ENCODE results near the gene RELT. TPM values are rescaled to one million over a fixed set of nuclear protein-coding genes. Genes with fewer than 3 reads are reported as not detected.

RELT gene
- total and polyA plus RNA-seq, 9 of the 15 experiments (the other 6 are each of a cell fraction or from before 2014, with no cell fraction given), result 1.1 to 20.2 (median 7.4) TPM

DNA sequence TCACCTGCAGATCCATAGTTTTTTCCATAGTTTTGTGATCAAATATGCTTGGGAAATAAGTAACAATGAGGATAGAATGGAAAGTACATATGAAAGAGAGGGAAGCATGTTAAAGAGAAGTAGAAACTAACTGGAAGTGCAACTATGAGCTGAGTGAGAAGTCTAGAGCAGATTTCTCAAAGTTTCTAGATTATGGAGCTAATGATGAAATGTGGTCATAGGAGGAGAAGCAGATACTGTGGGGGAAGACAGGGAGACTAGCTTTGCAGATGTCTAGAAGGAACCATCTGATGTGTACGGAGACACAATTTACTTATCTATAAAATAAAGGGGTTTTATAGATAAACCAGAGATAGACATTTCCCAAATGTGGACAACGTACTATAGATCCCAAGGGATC, 37.1 kb downstream of the RELT start:
- no peak overlapping the region for H3K9ac ChIP-seq (ENCODE audit: insufficient read depth in 1 of 2, low read depth in 2 of 2, low read length in 2 of 2)
- no peaks in the 10 kb centered on the region for H3K4me1 ChIP-seq (replicated peaks in 1 of 2; ENCODE audit: control insufficient read depth in 2 of 2, insufficient read depth in 2 of 2, low read length in 2 of 2)
- in situ Hi-C loops (cut with MboI) (no loop called here), intact Hi-C loops (cut with micrococcal nuclease) (no loop called here)
- no peak for ATAC-seq
- no peak overlapping the region for H2AFZ ChIP-seq (ENCODE audit: low read depth, low read length)
- ChIA-PET POLR2A (interaction anchor here (0.5 kb wide), 1 partner anchor 57 kb away, joined by 3 read pairs; no protein-coding TSS in a partner anchor), CTCF (ENCODE audit: low intra/inter-chr PET ratio) (no interaction called here)
- no peaks in the 10 kb centered on the region for H3K79me2 ChIP-seq (ENCODE audit: control insufficient read depth, insufficient read depth, low read length)
- TF ChIP-seq KLF6 (CRISPR knock-in tag; IDR thresholded peaks at IDR 0.05; ENCODE audit: borderline replicate concordance) (no peak), KLF1 (tag; IDR thresholded peaks at IDR 0.05) (no peak), TAL1 (IDR thresholded peaks at IDR 0.05) (no peak)
- TF ChIP-seq, protein P1, sequence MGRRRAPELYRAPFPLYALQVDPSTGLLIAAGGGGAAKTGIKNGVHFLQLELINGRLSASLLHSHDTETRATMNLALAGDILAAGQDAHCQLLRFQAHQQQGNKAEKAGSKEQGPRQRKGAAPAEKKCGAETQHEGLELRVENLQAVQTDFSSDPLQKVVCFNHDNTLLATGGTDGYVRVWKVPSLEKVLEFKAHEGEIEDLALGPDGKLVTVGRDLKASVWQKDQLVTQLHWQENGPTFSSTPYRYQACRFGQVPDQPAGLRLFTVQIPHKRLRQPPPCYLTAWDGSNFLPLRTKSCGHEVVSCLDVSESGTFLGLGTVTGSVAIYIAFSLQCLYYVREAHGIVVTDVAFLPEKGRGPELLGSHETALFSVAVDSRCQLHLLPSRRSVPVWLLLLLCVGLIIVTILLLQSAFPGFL (CRISPR knock-in tag; IDR thresholded peaks at IDR 0.05), result no peak
- no peaks in the 10 kb centered on the region for H3K36me3 ChIP-seq (ENCODE audit: control insufficient read depth, insufficient read depth, low read length)
- H3K4me2 ChIP-seq (ENCODE audit: insufficient read depth, low read length), result no peak overlapping the region
- no peak overlapping the region for H3K27ac ChIP-seq (ENCODE audit: extremely low read depth, low read depth, low read length)
- no peaks in the 10 kb centered on the region for H4K20me1 ChIP-seq (replicated peaks; ENCODE audit: control insufficient read depth, insufficient read depth, low read length)
- WGBS (ENCODE audit: insufficient coverage, low coverage, missing lambda C conversion rate), result 18% methylated on average over 2 of the region's 2 CpGs
- no peaks in the 10 kb centered on the region for H3K9me3 ChIP-seq (replicated peaks; ENCODE audit: control insufficient read depth, insufficient read depth, low read depth, low read length)
- no peak for FAIRE-seq
- no peak for DNase-seq (ENCODE audit: extremely low read depth in 1 of 4, low spot score in 3 of 4)
- BruUV-seq (replicated peaks), result no TSS peak
- no peak overlapping the region for H3K4me3 ChIP-seq
- no peaks in the 10 kb centered on the region for H3K27me3 ChIP-seq (ENCODE audit: control insufficient read depth in 2 of 2, insufficient read depth in 2 of 2, low read length in 2 of 2)
- no peaks in the 10 kb centered on the region for H3K9me1 ChIP-seq (ENCODE audit: control insufficient read depth, insufficient read depth, low read length)

DNA sequence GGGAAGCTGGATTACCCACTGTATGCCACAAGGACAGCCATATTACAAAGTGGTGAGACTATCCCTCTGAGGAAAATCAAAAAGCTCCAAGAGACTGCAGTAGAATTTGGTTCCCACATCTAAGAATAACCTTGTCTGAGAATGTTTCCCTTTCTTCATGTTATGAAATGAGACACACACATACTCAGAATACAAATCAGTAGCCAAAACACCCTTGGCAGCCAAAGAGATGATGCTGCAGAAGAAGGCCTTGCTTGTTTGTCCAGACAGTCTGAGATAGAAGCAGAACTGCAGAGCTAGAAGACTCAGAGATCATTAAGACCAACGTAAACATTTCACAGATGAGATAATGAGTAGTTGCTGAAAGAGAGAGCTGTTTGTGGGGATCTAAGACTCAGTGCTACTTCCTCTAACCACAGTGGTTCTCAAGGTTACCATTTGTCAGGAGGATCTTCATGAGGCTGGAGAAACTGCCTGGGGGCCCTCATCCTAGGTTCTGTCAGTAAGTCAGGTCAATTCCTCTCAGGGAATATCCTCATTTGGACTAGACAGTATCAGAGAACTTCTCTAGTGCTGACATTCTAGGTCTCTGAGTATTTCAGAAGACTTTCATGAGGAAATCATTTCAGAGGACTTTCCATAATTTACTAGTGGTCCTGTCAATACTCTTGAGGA, 38.9 kb downstream of the RELT start:
- WGBS (ENCODE audit: insufficient coverage, low coverage, missing lambda C conversion rate), result 0% methylated on average over 1 of the region's 1 CpG
- intact Hi-C loops (cut with micrococcal nuclease), result no loop called here
- peak; percentile 25; the same call in 1 of the 2 replicates for TF ChIP-seq ESRRA (IDR thresholded peaks at IDR 0.05; ENCODE audit: borderline replicate concordance, low read depth)
- TF ChIP-seq ZC3H4 (CRISPR knock-in tag; IDR thresholded peaks at IDR 0.05; ENCODE audit: borderline replicate concordance), result no peak
- no peak for TF ChIP-seq KDM4B (IDR thresholded peaks at IDR 0.05; ENCODE audit: borderline replicate concordance in 2 of 2, low read depth in 1 of 2)
- TF ChIP-seq ZNF785 (CRISPR knock-in tag; IDR thresholded peaks at IDR 0.05), result no peak
- TF ChIP-seq, protein P2, sequence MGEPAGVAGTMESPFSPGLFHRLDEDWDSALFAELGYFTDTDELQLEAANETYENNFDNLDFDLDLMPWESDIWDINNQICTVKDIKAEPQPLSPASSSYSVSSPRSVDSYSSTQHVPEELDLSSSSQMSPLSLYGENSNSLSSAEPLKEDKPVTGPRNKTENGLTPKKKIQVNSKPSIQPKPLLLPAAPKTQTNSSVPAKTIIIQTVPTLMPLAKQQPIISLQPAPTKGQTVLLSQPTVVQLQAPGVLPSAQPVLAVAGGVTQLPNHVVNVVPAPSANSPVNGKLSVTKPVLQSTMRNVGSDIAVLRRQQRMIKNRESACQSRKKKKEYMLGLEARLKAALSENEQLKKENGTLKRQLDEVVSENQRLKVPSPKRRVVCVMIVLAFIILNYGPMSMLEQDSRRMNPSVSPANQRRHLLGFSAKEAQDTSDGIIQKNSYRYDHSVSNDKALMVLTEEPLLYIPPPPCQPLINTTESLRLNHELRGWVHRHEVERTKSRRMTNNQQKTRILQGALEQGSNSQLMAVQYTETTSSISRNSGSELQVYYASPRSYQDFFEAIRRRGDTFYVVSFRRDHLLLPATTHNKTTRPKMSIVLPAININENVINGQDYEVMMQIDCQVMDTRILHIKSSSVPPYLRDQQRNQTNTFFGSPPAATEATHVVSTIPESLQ (CRISPR knock-in tag; IDR thresholded peaks at IDR 0.05), result no peak
- TF ChIP-seq, protein P3, sequence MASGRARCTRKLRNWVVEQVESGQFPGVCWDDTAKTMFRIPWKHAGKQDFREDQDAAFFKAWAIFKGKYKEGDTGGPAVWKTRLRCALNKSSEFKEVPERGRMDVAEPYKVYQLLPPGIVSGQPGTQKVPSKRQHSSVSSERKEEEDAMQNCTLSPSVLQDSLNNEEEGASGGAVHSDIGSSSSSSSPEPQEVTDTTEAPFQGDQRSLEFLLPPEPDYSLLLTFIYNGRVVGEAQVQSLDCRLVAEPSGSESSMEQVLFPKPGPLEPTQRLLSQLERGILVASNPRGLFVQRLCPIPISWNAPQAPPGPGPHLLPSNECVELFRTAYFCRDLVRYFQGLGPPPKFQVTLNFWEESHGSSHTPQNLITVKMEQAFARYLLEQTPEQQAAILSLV (tag; IDR thresholded peaks at IDR 0.05), result no peak
- TF ChIP-seq NFXL1 (CRISPR knock-in tag; IDR thresholded peaks at IDR 0.05), result no peak

More for the DNA sequence above, 38.9 kb downstream of the RELT start:
- H3K79me2 ChIP-seq (ENCODE audit: control insufficient read depth, insufficient read depth, low read length), result no peaks in the 10 kb centered on the region
- no peaks in the 10 kb centered on the region for H3K27me3 ChIP-seq (ENCODE audit: control insufficient read depth in 2 of 2, insufficient read depth in 2 of 2, low read length in 2 of 2)
- H3K4me2 ChIP-seq (ENCODE audit: insufficient read depth, low read length), result no peak overlapping the region
- CTCF ChIA-PET (ENCODE audit: low intra/inter-chr PET ratio), result no interaction called here
- no peak overlapping the region for H2AFZ ChIP-seq (ENCODE audit: low read depth, low read length)
- no peaks in the 10 kb centered on the region for H4K20me1 ChIP-seq (replicated peaks; ENCODE audit: control insufficient read depth, insufficient read depth, low read length)
- no peaks in the 10 kb centered on the region for H3K36me3 ChIP-seq (ENCODE audit: control insufficient read depth, insufficient read depth, low read length)
- H3K9ac ChIP-seq (ENCODE audit: insufficient read depth in 1 of 2, low read depth in 2 of 2, low read length in 2 of 2), result no peak overlapping the region
- in situ Hi-C loops (cut with MboI), result no loop called here
- DNase-seq (ENCODE audit: extremely low read depth in 1 of 4, low spot score in 3 of 4), result no peak
- no peaks in the 10 kb centered on the region for H3K4me1 ChIP-seq (replicated peaks in 1 of 2; ENCODE audit: control insufficient read depth in 2 of 2, insufficient read depth in 2 of 2, low read length in 2 of 2)
- no peaks in the 10 kb centered on the region for H3K9me1 ChIP-seq (ENCODE audit: control insufficient read depth, insufficient read depth, low read length)
- H3K9me3 ChIP-seq (replicated peaks; ENCODE audit: control insufficient read depth, insufficient read depth, low read depth, low read length), result no peaks in the 10 kb centered on the region
- H3K4me3 ChIP-seq, result no peak overlapping the region
- no peak overlapping the region for H3K27ac ChIP-seq (ENCODE audit: extremely low read depth, low read depth, low read length)
- BruUV-seq (replicated peaks), result no TSS peak
- FAIRE-seq, result no peak
- no peak; the same call in 2 of the 3 replicates for ATAC-seq
- POLR2A ChIA-PET, result interaction anchor here (0.6 to 1.5 kb wide), 5 partner anchors 10 to 465 kb away, joined by 3 to 5 read pairs (median 3); no protein-coding TSS in a partner anchor

All from K562 (cell line).